Right forelimb (tissue), 1 donor: Measurements from ENCODE around the gene SNX20.

Experiments used
- DNase-seq: peaks from one replicate; pipeline ENCODE4 v3.0.0-alpha.2; 2018

The SNX20 gene

GRCh38 chr16:50632927-50633800 lies 47.9 kb downstream of the SNX20 start:
- DNase-seq = no peak

GRCh38 chr16:50631985-50632576 lies 49.0 kb downstream of the SNX20 start:
- DNase-seq = no peak

- DNase-seq = no peak
Measured at GRCh38 chr16:50631249-50631984, 49.7 kb downstream of the SNX20 start.

GRCh38 chr16:50630394-50631020 lies 50.6 kb downstream of the SNX20 start:
- DNase-seq = no peak

- no peak for DNase-seq
Measured at GRCh38 chr16:50629334-50629733, 51.8 kb downstream of the SNX20 start.

- DNase-seq = no peak
Measured at GRCh38 chr16:50628156-50628802, 52.8 kb downstream of the SNX20 start.

GRCh38 chr16:50627419-50627818 lies 53.7 kb downstream of the SNX20 start:
- DNase-seq = peak; percentile 81

- DNase-seq = no peak
Measured at GRCh38 chr16:50626868-50627267, 54.2 kb downstream of the SNX20 start.

GRCh38 chr16:50625374-50625773 lies 55.7 kb downstream of the SNX20 start:
- DNase-seq = no peak

GRCh38 chr16:50624449-50624970 lies 56.6 kb downstream of the SNX20 start:
- DNase-seq = no peak

GRCh38 chr16:50622643-50623369 lies 58.3 kb downstream of the SNX20 start:
- no peak for DNase-seq

GRCh38 chr16:50622029-50622428 lies 59.1 kb downstream of the SNX20 start:
- DNase-seq = no peak
